ENCODE measurements around the gene FBXO31.
"Not testable (repeated sequence)": the region's sequence is repeated elsewhere in the genome, so short reads cannot be mapped to it uniquely, and the experiment has no call there.

The FBXO31 gene

GRCh38 chr16:87365021-87365713 lies 18.4 kb downstream of the FBXO31 start:
- no peak for DNase-seq (ENCODE audit: low read depth in 2 of 2)

GRCh38 chr16:87363771-87364455 lies 19.7 kb downstream of the FBXO31 start:
- no peak for DNase-seq (ENCODE audit: low read depth in 2 of 2)

- not testable (repeated sequence) for DNase-seq (ENCODE audit: low read depth in 2 of 2)
These were observed 20.6 kb downstream of the FBXO31 start for GRCh38 chr16:87362828-87363559.

GRCh38 chr16:87361916-87362619 lies 21.5 kb downstream of the FBXO31 start:
- DNase-seq (ENCODE audit: low read depth in 2 of 2) = no peak

GRCh38 chr16:87360862-87361610 lies 22.5 kb downstream of the FBXO31 start:
- DNase-seq (ENCODE audit: low read depth in 2 of 2) = no peak

- no peak for DNase-seq (ENCODE audit: low read depth in 2 of 2)
These were observed 24.5 kb downstream of the FBXO31 start for GRCh38 chr16:87359121-87359520.

- DNase-seq (ENCODE audit: low read depth in 2 of 2) = no peak
These were observed 24.9 kb downstream of the FBXO31 start for GRCh38 chr16:87358696-87359095.

- DNase-seq (ENCODE audit: low read depth in 2 of 2) = no peak
These were observed 25.3 kb downstream of the FBXO31 start for GRCh38 chr16:87358250-87358649.

GRCh38 chr16:87356491-87356853 lies 27.1 kb downstream of the FBXO31 start:
- no peak for DNase-seq (ENCODE audit: low read depth in 2 of 2)

- no peak for DNase-seq (ENCODE audit: low read depth in 2 of 2)
These were observed 30.0 kb downstream of the FBXO31 start for GRCh38 chr16:87353613-87354012.

- no peak for DNase-seq (ENCODE audit: low read depth in 2 of 2)
These were observed 30.8 kb downstream of the FBXO31 start for GRCh38 chr16:87352818-87353217.

- no peak for DNase-seq (ENCODE audit: low read depth in 2 of 2)
These were observed 32.3 kb downstream of the FBXO31 start for GRCh38 chr16:87351320-87351698.

- DNase-seq (ENCODE audit: low read depth in 2 of 2) = no peak
These were observed 32.8 kb downstream of the FBXO31 start for GRCh38 chr16:87350681-87351319.

- DNase-seq (ENCODE audit: low read depth in 2 of 2) = no peak
These were observed 33.5 kb downstream of the FBXO31 start for GRCh38 chr16:87350031-87350430.

- no peak for DNase-seq (ENCODE audit: low read depth in 2 of 2)
These were observed 34.9 kb downstream of the FBXO31 start for GRCh38 chr16:87348616-87349157.

- no peak for DNase-seq (ENCODE audit: low read depth in 2 of 2)
These were observed 35.5 kb downstream of the FBXO31 start for GRCh38 chr16:87347932-87348615.

GRCh38 chr16:87346517-87347060 lies 37.0 kb downstream of the FBXO31 start:
- no peak for DNase-seq (ENCODE audit: low read depth in 2 of 2)

GRCh38 chr16:87345726-87346424 lies 37.7 kb downstream of the FBXO31 start:
- no peak for DNase-seq (ENCODE audit: low read depth in 2 of 2)

GRCh38 chr16:87344931-87345631 lies 38.5 kb downstream of the FBXO31 start:
- peak; percentile 4 to 37 for DNase-seq (ENCODE audit: low read depth in 2 of 2)

Measured in stimulated activated CD8-positive, alpha-beta memory T cell treated with anti-CD3 and anti-CD28 coated beads, Interleukin-2, amount 100 ng/mL, for 48 hours (primary cell).